GM19240 (cell line): Measurements from ENCODE around the gene HNRNPL.
A peak's percentile ranks its signal among the peaks of the same experiment; 100 is the strongest.
"Not testable (repeated sequence)": the region's sequence is repeated elsewhere in the genome, so short reads cannot be mapped to it uniquely, and the experiment has no call there.

ENCODE experiments used
- DNase-seq: peaks from one replicate; pipeline ENCODE4 v3.0.0; 2011; ENCODE audit warnings: low spot score; ENCODE audit not compliant: insufficient read length

Gene HNRNPL

DNA sequence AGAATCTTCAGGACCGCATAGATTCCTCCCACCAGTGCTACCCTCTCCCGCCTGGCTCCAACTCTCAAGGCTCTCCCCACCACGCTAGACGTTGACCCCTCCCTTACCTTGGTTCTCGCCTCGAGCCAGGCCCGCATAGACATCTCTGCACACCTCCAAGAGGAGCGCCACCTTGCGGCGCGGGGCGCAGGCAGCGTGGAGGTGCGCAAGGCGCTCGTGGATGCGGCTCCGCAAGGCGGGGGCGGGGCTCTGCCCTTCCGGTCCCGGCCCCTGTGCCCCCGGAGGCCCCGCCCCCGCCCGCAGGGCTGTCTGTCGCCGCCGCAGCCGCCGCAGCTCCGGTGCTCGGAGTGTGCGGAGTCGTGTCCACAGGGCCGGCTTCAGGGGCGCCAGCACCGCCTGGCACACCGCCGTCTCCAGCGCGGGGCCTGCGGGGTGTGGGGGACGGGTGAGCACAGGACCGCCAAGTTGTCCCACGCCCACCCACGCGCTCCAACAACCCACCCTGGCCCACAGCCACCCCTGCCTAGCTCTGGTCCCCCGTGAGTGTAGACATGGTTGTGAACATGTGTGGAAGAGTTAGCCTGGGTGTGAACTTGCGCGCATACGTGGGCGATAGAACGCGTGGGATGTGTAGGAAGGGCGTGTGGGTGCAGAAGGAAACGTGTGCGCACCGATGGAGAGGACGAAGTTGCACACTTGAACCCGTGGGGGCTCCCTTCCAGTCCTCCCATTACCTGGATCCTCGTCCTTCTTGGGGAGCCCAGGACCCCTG is 20.2 kb upstream of the HNRNPL start:
- DNase-seq, result no peak

DNA sequence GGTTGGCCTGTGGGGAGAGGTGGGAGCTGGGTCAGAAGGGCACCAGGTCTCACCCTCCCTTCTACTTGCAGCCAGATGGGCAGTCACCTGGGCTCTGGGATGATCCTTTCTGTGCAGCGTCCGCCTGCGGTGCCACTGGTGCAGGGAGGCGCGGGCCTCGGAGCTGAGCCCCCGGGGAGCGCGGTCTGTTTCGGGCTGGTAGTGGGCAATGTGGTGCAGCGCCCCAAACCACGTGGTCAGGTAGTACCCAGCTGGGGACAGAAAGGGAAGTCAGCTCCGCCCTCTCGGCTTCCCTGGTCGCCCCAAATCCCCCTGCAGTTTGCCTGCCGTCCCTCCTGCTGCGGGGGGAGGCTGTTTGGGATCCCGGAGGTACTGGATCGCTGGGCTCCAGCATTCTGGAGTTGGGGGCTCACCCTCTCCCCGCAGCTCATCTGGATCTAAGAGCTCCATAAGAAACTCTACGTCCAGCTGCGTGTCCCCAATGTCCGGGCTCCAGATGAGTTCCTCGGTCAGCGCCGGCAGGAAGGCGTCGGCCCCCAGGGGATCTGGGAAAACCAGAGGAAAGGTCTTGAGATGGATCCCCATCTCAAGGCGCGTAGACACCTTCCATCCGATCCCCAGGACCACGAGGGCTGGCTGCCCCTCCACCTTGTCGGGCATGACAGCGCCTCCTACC is 19.5 kb upstream of the HNRNPL start:
- DNase-seq, result no peak

DNA sequence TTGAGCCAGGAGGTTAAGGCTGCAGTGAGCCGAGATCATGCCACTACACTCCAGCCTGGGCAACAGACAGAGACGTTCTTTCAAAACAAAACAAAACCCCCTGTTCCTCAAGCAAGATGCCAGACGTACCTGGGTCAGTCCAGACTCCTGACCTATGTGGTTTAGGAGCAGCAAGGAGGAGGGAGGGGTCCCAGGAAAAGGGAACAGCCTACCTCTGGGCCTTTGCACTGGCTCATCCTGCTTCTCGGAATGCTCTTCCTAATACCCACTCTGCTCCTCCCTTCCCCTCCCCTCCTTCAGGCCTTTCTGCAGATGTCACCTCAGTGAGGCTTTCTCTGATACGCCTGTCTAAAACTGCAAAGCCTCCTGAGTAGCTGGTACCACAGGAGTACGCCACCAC is 18.8 kb upstream of the HNRNPL start:
- DNase-seq, result no peak

DNA sequence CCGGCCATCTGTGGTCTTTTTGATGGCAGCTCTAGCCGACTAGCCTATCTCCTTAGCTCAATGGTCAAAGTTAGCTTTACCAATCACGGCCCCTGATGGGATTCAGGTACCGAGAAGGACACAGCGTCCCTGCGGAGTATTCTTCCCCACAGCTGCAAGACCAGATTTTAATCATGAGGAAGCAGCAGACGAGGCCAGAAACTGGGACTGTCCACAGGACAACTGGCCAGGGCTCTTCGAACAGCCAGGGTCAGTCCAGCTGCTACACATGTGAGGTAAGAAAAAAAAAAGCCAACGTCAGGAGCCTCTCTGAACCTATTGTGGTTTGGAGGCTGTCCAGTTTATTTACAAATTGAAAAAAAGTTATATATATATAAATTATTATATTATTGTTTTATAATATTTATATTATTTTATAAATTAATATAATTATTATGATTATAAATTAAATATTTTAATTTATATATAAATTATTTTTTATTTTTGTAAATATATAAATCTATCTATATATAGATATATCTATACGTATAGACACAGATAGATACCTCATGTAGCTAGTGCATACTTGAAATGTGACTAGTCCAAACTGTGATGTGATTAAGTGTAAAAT is 17.5 kb upstream of the HNRNPL start:
- DNase-seq, result no peak

DNA sequence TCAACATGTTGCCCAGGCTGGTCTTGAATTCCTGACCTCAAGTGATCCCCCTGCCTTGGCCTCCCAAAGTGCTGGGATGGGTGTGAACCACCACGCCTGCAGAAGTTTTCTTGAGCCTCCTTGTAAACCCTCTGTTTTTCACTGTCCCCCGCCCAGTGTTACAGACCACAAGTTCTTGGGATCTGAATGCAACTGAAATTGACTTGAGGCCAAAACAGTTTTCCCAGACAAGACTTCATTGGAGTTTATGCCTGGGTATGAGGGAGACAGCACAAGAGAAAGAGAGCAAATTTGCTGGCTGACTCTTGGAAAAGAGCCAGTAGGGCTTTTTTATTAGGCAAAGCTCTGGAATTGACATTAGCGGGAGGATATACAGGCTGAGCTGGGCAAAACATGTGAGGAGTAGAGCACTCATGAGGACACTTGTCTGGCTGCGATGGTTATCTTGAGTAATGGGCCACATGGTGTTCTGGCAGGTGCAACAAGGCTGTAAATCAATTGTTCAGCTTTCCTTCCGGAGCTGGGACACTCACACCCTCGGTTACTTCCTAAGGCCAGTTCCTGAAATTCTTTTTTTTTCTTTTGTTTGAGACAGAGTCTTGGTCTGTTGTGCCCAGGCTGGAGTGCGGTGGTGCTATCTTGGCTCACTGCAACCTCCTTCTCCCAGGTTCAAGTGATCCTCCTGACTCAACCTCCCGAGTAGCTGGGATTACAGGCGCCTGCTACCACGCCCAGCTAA is 12.7 kb upstream of the HNRNPL start:
- DNase-seq, result no peak

DNA sequence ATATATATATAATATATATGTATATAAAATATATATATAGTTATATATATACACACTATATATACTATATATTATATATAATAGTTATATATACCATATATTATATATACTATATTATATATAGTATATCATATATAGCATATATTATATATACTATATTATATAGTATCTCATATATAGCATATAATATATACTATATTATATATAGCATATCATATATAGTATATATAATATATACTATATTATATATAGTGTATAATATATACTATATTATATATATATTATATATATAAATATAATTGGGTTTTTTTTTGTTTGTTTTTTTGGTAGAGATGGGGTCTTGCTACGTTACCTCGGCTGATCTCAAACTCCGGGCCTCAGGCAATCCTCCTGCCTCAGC is 11.6 kb upstream of the HNRNPL start:
- DNase-seq, result no peak

DNA sequence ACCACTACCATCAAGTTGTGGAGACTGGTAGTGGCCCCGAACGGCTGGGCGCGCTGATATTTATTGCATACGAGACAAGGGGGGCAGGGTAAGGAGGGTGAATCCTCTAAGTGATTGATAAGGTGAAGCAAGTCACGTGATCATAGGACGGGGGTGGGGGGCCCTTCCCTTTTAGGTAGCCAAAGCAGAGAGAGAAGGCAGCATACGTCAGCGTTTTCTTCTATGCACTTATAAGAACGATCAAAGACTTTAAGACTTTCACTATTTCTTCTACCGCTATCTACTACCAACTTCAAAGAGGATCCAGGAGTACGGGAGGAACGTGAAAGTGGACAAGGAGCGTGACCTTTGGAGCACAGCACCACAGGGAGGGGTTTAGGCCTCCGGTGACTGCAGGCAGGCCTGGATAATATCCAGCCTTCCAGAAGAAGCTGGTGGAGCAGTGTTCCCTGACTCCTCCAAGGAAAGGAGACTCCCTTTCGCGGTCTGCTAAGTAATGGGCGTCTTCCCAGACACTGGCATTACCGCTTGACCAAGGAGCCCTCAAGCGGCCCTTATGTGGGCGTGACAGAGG is 9.9 kb upstream of the HNRNPL start:
- DNase-seq, result not testable (repeated sequence)

DNA sequence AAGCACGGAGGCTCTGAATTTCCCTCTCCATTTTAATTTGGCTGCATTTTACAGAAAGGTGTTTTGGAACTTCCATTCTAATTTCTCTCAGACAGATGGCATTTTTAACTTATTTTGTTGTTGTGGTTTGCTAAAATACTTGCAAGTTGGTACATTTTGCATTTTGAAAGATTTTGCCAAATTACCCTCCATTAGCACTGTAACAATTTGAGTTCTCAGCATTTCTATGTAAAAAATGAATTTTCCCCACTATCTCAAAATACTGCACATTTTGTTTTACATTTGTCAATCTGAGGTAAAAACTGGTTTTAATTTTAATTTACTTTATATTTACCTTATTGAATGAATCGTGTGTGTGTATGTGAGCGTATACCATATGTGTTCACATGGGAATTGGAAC is 7.0 kb upstream of the HNRNPL start:
- no peak for DNase-seq

DNA sequence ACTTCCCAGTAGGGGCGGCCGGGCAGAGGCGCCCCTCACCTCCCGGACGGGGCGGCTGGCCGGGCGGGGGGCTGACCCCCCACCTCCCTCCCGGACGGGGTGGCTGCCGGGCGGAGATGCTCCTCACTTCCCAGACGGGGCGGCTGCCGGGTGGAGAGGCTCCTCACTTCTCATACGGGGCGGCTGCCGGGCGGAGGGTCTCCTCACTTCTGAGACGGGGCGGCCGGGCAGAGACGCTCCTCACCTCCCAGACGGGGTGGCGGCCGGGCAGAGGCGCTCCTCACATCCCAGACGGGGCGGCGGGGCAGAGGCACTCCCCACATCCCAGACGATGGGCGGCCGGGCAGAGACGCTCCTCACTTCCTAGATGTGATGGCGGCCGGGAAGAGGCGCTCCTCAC is 6.0 kb upstream of the HNRNPL start:
- not testable (repeated sequence) for DNase-seq

DNA sequence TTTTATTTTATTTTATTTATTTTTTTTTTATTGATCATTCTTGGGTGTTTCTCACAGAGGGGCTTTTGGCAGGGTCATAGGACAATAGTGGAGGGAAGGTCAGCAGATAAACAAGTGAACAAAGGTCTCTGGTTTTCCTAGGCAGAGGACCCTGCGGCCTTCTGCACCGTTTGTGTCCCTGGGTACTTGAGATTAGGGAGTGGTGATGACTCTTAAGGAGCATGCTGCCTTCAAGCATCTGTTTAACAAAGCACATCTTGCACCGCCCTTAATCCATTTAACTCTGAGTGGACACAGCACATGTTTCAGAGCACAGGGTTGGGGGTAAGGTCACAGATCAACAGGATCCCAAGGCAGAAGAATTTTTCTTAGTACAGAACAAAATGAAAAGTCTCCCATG is 5.2 kb upstream of the HNRNPL start:
- DNase-seq, result not testable (repeated sequence)

DNA sequence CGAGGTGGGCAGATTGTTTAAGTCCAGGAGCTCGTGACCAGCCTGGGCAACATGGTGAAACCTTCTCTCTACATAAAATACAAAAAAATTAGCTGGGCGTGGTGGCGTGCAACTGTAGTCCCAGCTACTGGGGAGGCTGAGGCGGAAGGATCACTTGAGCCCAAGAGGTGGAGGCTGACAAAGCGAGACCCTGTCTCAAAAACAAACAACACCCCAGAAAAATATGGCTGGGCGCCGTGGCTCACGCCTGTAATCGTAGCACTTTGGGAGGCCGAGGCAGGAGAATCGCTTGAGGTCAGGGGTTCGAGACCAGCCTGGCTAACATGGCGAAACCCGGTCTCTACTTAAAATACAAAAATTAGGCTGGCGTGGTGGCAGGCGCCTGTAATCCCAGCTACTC is 3.4 kb upstream of the HNRNPL start:
- no peak for DNase-seq

DNA sequence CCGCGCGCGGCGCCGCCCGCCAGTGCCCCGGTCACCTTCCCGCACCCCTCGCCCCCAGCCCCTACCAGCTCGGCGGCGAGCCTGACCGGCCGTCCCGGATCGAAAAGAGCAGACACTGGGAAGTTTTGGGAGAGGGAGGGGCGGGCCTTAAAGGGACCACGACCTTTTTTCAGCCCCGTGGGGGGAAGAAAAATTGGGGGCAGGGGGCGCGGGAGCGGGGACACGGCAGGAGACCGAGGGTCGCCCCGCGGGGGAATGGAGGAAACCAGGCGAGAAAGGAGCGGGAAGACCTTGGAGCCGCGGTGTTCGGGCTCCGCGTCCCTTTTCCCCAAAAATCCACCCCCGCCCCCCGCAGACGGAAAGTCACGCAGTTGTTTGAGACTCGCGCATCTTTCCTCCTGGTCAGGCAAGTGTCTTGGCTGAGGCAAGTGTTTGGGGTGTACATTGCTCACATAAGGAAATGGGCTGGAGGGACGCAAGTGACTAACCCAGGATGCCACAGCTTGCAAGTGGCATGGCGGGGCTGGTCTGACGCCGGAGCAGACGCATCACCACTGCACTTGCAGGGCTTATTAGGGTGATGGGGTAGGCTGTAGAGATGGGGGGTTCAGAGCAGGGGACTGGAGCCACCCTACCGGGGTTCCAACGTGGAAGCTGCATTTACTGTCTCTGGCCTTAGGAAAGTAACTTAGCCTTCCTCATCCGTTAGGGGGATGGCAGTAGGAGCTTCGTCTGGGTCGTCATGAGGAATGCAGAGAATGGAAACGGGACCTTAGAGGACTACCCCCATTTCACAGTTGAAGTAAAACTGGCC is 2.7 kb upstream of the HNRNPL start:
- DNase-seq, result no peak

DNA sequence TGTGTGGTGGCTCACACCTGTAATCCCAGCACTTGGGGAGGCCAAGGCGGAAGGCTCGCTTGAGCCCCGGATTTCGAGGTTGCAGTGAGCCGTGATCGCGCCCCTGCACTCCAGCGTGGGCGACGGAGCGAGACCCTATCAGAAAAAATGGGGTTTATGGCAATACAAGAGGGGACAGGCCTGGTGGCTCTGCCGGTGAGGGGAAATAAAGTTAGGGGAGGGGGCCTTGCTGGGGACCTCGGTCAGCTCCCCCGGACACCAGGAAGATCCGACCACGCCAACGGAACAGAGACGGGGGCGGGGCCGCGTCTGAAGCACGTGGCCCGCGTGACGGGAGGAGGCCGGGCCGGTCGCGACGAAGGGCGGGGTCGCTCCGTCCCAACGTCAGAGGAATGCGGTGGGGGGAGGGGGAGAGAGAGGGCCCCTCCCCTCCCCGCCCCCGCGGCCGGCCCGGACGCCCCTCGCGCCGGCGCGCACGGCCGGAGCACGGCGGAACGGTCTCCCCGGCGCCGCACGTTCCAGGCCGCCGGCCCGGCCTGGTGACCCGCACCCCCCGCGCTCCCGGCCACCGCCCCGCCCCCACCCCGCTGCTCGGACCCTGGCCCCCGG is 1.9 kb upstream of the HNRNPL start:
- DNase-seq, result peak; percentile 86

DNA sequence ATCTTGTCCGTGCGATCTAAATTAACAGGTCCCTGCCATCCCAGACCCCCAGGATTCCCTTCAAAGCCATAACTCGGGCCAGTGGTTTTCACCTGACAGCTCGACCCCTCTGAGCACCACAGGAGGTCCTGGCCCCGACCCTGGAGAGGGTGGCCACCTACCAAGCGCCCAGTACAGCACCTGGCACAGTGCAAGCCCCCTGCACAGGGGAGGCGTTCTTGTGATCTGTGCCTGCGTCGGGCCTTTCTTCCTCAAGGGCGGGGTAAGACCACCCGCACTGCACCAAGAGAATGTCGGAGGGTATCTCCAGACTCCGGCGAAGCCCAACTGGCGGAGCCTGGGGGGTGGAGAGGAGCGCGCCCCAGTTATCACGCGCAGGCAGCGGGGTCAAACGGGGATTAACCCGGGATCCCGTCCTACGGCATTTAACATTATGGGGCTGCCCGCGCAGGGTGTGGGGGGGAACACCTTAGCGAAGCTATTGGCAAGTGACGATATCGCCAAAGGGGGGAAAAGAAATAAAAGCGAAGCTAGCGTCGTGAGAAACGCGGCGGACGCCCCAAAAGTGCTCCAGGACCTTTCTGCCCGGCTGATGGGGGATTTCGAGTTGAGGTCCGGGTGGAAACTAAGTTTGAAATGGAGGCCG is 1.3 kb upstream of the HNRNPL start:
- DNase-seq, result no peak

DNA sequence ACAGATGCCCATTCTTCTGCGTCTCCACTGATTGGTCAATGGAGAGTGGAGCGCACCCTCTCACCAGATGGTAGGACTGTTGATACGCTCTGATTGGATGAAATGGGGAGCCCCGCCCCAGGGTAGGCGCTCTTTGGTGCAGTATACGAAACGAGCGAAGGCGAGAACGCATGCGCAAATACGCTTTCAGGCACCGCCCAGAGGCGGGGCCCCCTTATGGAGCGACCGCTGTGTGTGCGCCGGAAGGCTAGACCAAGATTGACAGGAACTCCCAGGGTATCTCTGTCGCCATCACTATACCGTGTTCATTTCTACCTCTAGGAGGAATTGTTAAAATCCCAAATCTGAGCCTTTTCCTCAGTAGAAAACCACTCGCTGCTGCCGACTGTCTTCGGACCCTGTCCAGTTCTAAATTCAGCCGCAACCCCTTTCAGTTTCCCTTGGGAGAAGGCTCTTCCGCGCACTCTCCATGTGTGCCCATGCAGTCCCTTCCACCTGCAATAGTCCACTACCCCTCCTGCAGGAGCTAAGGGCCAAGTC is 720 bp upstream of the HNRNPL start:
- DNase-seq, result peak; percentile 93

DNA sequence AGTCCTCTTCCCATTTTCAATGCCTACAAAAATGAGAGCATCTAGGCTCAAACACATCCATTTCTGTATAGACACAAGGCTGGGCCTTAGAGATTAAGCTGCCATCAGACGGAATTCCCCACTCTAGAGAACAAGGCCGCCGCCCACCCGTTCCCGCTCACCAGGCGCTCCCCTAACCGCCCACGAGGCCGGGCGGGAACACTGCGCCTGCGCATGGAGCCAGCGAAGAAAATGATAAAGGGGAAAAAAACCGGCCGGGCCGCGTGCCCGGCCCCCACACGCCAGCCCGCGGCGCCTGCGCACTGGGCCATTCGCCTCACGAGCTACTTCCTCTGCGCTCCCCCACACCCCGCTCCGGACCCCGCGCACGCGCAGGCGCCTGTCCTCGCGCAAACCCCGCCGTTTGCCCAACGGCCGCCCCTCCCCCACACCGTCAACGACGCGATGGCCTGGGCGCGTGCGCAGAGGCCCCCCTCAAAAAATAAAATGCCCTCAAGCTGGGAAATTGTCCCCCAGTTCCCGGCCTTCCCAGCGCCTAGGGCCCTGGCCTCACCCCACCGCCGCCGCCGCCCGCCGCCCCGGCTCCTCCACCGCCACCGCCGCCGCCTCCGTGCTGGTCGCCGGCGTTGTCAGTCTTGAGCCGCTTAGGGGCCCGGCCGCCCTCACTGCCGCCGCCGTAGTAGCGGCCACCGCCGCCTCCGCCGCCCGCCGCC is 483 bp downstream of the HNRNPL start:
- peak; percentile 90 for DNase-seq

DNA sequence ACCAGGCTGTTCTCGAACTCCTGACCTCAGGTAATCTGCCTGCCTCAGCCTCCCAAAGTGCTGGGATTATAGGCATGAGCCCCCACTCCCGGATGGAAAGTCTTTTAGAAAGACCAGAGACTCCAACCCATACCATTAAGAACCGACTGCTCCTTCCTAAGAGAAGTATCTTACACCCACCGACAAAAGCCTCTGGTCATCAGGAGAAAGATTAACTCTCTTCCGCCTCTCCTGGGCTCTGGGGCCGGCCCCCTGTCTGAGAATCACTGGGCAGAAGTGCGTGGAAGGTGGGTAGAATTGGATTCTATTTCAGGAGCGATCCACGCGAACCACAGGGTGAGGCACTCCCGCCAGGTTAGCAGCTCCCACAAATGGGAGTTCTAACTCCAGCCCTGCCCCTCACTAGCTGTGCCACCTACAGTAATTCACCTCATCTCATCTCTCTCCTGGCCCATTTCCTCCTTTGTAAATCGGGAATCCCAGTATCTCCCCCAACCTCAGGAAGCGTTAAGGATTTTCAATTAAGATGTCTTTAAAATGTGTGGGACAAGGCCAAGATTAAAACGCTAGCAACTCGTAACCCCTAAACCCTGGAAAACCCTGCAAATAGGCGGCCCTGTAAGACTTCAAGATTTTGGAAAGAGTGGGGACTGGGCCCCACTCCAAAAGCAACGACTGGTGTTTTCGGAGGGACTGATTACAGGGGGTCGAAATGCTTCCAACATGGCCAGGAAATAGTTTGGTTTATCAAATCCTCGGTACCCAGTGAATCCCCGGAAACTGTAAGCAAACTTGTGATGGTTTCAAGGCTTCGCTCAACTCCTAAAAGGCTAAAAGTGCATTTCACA is 1.3 kb downstream of the HNRNPL start:
- no peak for DNase-seq

DNA sequence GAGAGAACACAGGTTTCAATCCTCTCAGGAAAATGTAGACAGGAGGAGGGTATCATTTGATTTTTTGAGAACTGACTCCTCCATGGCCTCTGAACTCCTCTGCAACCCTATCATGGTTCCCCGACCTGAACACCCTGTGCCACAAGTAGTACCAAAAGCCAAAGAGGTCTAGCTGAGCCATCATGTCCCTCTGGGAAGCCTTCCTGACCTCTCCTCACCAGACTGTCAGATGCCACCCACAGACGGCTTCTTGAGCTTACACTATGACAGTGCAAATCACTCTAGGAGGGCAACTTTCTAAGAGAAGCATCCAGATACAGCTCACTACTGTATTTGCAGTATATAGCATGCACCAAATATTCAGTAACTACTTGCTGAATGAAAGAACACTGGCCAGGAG is 3.7 kb downstream of the HNRNPL start:
- no peak for DNase-seq
